Measurements from ENCODE around the gene TFAP2E. TPM values are rescaled to one million over a fixed set of nuclear protein-coding genes. Genes with fewer than 3 reads are reported as not detected.
A peak's percentile ranks its signal among the peaks of the same experiment; 100 is the strongest.

Gene TFAP2E
- total and polyA plus RNA-seq, 2 donors: 0.52 to 4.7 TPM

DNA sequence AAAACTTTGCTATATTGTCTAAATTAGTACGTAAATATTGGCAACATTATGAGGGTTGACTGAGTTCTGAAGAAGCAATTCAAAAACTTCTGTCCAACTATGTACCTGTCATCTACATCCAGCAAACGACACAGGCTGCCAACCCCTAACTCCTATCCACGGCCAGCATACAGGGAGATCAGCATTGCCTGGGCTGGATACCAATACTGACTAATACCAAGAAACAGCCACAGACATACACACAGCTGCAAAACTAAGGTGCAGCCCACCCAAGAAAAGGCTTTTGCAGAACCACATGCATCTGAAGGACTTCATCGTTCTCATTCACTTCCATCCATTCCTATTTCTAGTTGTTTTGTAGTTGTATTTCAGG lies 17.9 kb upstream of the TFAP2E start:
- H3K27me3 ChIP-seq (ENCODE audit: control insufficient read depth in 2 of 2, insufficient read depth in 1 of 2, low read length in 1 of 2): no peaks in the 10 kb centered on the region
- no peak overlapping the region for H3K27ac ChIP-seq (ENCODE audit: low read depth in 1 of 2, low read length in 1 of 2)
- peaks cover 0 to 1% of the 10 kb centered on the region in 2 donors for H3K9me3 ChIP-seq (ENCODE audit: control insufficient read depth in 2 of 2, insufficient read depth in 1 of 2, low read length in 1 of 2)
- H3K36me3 ChIP-seq (ENCODE audit: control insufficient read depth in 2 of 2, insufficient read depth in 2 of 2, low read length in 1 of 2): peaks cover 12 to 32% of the 10 kb centered on the region in 2 donors
- peaks cover 16 to 24% of the 10 kb centered on the region in 2 donors for H3K4me1 ChIP-seq (ENCODE audit: control insufficient read depth in 2 of 2, insufficient read depth in 2 of 2, low read length in 2 of 2)
- WGBS: 96% methylated on average over 4 of the region's 4 CpGs
- DNase-seq (ENCODE audit: low read depth in 6 of 9, low spot score in 9 of 9): no peak
- no peak overlapping the region for H3K4me3 ChIP-seq (ENCODE audit: low read length in 2 of 2)

DNA sequence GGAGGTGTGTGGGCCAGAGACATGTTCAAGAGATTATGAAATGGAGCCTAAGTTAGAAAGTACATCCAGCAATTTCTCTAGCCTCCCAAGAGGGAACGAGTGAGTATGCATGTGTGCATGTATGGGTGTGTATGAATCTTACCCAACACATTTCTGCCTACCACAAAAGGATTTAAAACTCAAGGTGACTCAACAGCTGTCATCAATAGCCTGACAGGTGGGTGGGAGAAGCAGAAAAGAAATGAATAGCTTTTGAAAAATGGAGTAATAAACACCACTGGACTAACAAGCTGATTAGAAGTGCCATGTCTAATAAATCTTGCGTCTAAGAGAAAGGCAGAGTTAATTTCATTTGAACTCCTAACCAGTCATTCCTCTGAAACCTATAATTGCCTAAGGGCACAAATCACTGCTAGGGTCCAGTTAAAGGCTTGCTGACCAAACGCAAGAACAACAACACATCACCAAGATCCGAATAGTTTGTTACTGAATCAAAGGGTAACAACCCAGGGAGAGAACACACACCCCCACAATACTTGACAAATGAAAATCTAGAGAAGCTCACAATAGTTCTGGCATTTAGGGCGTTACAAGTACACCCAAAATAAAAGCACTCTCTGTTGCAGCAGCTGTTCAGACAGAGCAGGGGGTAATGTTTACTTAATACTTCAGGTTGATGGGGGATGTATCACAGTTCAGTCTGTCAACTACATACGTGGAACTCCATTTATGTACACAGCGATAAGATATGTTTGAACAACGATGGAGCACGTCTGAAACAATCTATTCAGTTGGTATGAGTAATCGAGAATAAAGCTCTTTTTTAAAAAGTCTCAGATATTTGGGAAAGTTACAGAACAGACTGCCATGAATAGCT lies 17.3 kb upstream of the TFAP2E start:
- Histone ChIP-seq H3K4me3 (ENCODE audit: low read length in 2 of 2) (peak overlapping the region in 1 of 2 donors; percentile 98), H3K27ac (ENCODE audit: low read depth in 1 of 2, low read length in 1 of 2) (no peak overlapping the region), H3K4me1 (ENCODE audit: control insufficient read depth in 2 of 2, insufficient read depth in 2 of 2, low read length in 2 of 2) (peaks cover 16 to 24% of the 10 kb centered on the region in 2 donors), H3K36me3 (ENCODE audit: control insufficient read depth in 2 of 2, insufficient read depth in 2 of 2, low read length in 1 of 2) (peaks cover 15 to 29% of the 10 kb centered on the region in 2 donors), H3K27me3 (ENCODE audit: control insufficient read depth in 2 of 2, insufficient read depth in 1 of 2, low read length in 1 of 2) (no peaks in the 10 kb centered on the region), H3K9me3 (ENCODE audit: control insufficient read depth in 2 of 2, insufficient read depth in 1 of 2, low read length in 1 of 2) (peaks cover 0 to 1% of the 10 kb centered on the region in 2 donors)
- 91% methylated on average over 10 of the region's 10 CpGs for WGBS
- DNase-seq (ENCODE audit: low read depth in 6 of 9, low spot score in 9 of 9): no peak

DNA sequence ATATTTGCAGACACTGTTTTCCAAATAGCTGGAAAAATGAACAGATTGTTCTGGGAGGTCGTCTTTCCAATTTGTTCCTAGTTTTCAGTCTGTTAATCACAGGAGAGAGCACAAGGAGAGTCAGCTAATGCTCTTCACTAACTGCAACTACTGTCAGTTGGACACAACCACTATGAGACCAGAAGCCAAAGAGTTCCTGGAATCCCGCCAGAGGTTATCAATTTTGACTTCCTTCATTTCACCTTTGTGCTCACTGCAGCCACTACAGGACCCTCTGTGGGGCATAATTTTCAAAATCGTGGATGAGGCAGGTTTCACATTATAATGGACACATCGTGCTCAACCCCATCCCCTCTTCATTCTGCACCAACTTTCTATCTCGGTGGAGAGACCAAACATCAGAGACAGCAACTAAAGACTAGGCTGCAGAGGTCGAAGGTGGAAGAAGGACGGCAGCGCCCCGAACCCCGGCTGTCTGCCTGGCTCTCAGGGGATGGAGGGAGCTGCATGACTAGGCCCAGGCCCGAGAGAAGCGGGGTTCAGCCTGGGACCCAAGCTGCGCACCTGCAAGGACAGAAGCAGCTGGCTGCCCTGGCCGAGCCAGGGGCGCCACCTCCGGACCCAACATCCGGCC lies 16.5 kb upstream of the TFAP2E start:
- no peak for DNase-seq (ENCODE audit: low read depth in 6 of 9, low spot score in 9 of 9)
- 6% methylated on average over 17 of the region's 17 CpGs for WGBS

DNA sequence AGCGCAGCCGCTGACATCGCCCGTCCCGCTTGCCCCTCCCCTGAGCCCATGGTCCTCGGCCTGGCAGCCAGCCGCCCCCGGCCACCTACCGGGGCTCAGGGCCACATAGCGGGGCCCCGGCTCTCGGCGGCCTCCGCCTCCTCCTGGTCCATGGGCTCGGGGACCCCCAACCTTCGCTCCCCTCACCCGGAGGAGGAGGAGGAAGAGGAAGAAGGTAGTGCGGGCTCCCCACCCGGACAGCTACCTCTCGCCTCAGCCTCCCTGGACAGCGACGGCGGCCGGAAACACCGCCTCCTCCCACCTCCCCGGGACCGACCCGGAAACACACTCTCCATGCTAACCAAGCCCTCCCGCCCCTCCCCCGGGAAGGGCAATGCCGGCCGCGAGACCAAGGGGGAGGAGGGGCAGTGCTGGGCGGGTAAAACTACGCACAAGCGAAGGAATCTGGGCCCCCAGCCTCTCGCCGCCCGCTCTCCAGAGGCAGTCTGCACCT lies 15.9 kb upstream of the TFAP2E start, which contains the start of gene KIAA0319L:
Gene KIAA0319L (minus strand): TSS at position 286 of the 493 bp plus-strand sequence. CDS start 2,912 bp downstream, outside the sequence.
- H3K27me3 ChIP-seq (ENCODE audit: control insufficient read depth in 2 of 2, insufficient read depth in 1 of 2, low read length in 1 of 2): no peaks in the 10 kb centered on the region
- DNase-seq (ENCODE audit: low read depth in 6 of 9, low spot score in 9 of 9): peak in 1 of 9 donors; percentile 90

More for the DNA sequence above, 16.5 kb upstream of the TFAP2E start:
- Histone ChIP-seq H3K27ac (ENCODE audit: low read depth in 1 of 2, low read length in 1 of 2) (peak overlapping the region; percentile 88 to 97), H3K27me3 (ENCODE audit: control insufficient read depth in 2 of 2, insufficient read depth in 1 of 2, low read length in 1 of 2) (no peaks in the 10 kb centered on the region), H3K9me3 (ENCODE audit: control insufficient read depth in 2 of 2, insufficient read depth in 1 of 2, low read length in 1 of 2) (peaks cover 0 to 1% of the 10 kb centered on the region in 2 donors), H3K4me3 (ENCODE audit: low read length in 2 of 2) (peak overlapping the region; percentile 95 to 98), H3K36me3 (ENCODE audit: control insufficient read depth in 2 of 2, insufficient read depth in 2 of 2, low read length in 1 of 2) (peaks cover 19 to 23% of the 10 kb centered on the region in 2 donors), H3K4me1 (ENCODE audit: control insufficient read depth in 2 of 2, insufficient read depth in 2 of 2, low read length in 2 of 2) (peaks cover 16 to 24% of the 10 kb centered on the region in 2 donors)

DNA sequence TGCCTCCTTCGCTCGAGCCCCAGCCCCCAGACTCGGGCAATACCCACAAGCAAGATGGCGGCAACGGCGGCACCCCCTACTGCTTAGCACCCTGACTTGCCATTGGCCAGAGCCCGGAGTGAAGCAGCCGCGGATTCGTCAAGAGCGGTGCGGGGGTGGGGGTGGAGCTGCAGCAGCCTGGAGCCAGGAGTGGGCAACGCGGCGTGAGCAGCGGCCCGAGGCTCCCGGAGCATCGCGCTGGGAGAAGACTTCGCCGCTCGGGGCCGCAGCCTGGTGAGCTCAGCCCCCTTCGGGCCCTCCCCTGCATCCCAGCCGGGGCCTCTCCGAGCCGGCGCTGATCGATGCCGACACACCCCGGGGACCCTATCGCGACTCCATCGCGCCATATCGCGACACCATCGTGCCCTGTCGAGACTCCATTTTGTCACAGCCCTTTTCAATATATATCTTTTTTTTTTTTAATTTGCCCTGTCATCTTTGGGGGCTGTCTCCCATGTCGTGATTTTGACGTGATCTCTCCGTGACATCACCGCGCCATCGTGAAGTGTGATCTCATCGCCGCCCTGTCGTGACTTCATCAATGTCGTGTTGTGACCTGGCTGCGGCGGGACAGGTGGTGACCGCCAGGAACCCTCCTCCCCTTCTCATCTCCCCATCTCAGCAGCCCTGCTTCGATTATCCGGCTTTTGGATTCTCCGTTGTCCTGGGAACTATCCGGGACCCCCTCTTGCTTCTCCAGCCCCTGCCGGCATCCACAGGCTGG lies 15.3 kb upstream of the TFAP2E start, which contains the start of gene NCDN:
Gene NCDN (plus strand): TSS at position 189 of the 763 bp plus-strand sequence. CDS start 392 bp downstream, at position 581.
- under 1% methylated on average over 58 of the region's 58 CpGs for WGBS
- Histone ChIP-seq H3K27me3 (ENCODE audit: control insufficient read depth in 2 of 2, insufficient read depth in 1 of 2, low read length in 1 of 2) (no peaks in the 10 kb centered on the region), H3K4me3 (ENCODE audit: low read length in 2 of 2) (peak within 1 kb of the TSS; percentile 95 to 98), H3K27ac (ENCODE audit: low read depth in 1 of 2, low read length in 1 of 2) (peak within 1 kb of the TSS; percentile 88 to 97), H3K4me1 (ENCODE audit: control insufficient read depth in 2 of 2, insufficient read depth in 2 of 2, low read length in 2 of 2) (peaks cover 16 to 28% of the 10 kb centered on the region in 2 donors), H3K9me3 (ENCODE audit: control insufficient read depth in 2 of 2, insufficient read depth in 1 of 2, low read length in 1 of 2) (peaks cover 0 to 1% of the 10 kb centered on the region in 2 donors), H3K36me3 (ENCODE audit: control insufficient read depth in 2 of 2, insufficient read depth in 2 of 2, low read length in 1 of 2) (peaks cover 12 to 20% of the 10 kb centered on the region in 2 donors)
- peak in 8 of 9 donors; percentile 88 to 98 (median 95) for DNase-seq (ENCODE audit: low read depth in 6 of 9, low spot score in 9 of 9)

More for the DNA sequence above, 15.9 kb upstream of the TFAP2E start, which contains the start of gene KIAA0319L:
- WGBS: under 1% methylated on average over 39 of the region's 39 CpGs
- Histone ChIP-seq H3K36me3 (ENCODE audit: control insufficient read depth in 2 of 2, insufficient read depth in 2 of 2, low read length in 1 of 2) (peaks cover 15 to 20% of the 10 kb centered on the region in 2 donors), H3K9me3 (ENCODE audit: control insufficient read depth in 2 of 2, insufficient read depth in 1 of 2, low read length in 1 of 2) (peaks cover 0 to 1% of the 10 kb centered on the region in 2 donors), H3K4me1 (ENCODE audit: control insufficient read depth in 2 of 2, insufficient read depth in 2 of 2, low read length in 2 of 2) (peaks cover 16 to 24% of the 10 kb centered on the region in 2 donors), H3K27ac (ENCODE audit: low read depth in 1 of 2, low read length in 1 of 2) (peak within 1 kb of the TSS; percentile 88 to 97), H3K4me3 (ENCODE audit: low read length in 2 of 2) (peak within 1 kb of the TSS; percentile 95 to 98)

DNA sequence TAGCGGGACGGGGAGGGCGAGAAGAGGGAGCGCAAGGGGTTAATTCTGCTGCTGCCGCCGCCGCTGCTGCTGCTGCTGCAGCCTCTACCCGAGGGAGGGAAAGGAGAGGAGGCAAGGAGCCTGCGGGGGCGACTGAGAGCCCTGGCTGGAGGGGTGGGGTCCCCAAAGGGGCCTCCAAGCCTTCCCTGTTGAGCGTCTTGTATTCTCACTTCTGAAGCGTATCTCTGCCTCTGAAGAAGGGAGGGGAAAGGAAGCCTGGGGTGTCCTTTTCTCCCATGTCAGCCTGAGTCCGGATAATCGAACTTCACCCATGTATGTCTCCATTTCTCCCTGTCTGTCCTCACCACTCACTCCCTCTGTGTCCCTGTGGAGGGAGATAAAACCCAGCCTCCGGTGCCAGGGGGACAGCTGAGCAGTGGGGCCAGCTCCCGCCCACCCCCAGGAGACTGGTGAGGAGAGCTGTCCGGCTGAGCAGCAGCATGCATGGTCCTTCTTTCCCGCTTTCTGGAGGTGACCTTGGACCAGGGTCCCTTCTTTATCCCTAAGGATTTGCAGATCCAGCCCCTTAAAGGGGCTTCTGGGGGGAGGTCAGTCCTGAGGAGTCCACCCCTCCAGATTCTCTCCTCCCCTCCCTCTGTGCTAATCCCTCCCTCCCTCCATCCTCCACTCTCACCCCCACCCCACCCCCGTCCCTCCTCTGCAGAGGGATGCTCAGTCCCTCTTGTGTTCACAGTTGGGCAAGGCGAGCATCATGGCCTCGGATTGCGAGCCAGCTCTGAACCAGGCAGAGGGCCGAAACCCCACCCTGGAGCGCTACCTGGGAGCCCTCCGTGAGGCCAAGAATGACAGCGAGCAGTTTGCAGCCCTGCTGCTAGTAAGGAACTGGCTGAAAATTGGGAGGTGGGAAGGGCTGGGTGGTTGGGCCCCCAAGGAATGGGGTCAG lies 14.5 kb upstream of the TFAP2E start:
- WGBS: 45% methylated on average over 26 of the region's 26 CpGs
- peaks cover 16 to 35% of the 10 kb centered on the region in 2 donors for H3K4me1 ChIP-seq (ENCODE audit: control insufficient read depth in 2 of 2, insufficient read depth in 2 of 2, low read length in 2 of 2)
- H3K36me3 ChIP-seq (ENCODE audit: control insufficient read depth in 2 of 2, insufficient read depth in 2 of 2, low read length in 1 of 2): peaks cover 10 to 14% of the 10 kb centered on the region in 2 donors
- peak overlapping the region in 1 of 2 donors; percentile 65 for H3K27ac ChIP-seq (ENCODE audit: low read depth in 1 of 2, low read length in 1 of 2)
- no peaks in the 10 kb centered on the region for H3K27me3 ChIP-seq (ENCODE audit: control insufficient read depth in 2 of 2, insufficient read depth in 1 of 2, low read length in 1 of 2)
- DNase-seq (ENCODE audit: low read depth in 6 of 9, low spot score in 9 of 9): no peak
- peaks cover 0 to 1% of the 10 kb centered on the region in 2 donors for H3K9me3 ChIP-seq (ENCODE audit: control insufficient read depth in 2 of 2, insufficient read depth in 1 of 2, low read length in 1 of 2)
- H3K4me3 ChIP-seq (ENCODE audit: low read length in 2 of 2): peak overlapping the region; percentile 95 to 98

DNA sequence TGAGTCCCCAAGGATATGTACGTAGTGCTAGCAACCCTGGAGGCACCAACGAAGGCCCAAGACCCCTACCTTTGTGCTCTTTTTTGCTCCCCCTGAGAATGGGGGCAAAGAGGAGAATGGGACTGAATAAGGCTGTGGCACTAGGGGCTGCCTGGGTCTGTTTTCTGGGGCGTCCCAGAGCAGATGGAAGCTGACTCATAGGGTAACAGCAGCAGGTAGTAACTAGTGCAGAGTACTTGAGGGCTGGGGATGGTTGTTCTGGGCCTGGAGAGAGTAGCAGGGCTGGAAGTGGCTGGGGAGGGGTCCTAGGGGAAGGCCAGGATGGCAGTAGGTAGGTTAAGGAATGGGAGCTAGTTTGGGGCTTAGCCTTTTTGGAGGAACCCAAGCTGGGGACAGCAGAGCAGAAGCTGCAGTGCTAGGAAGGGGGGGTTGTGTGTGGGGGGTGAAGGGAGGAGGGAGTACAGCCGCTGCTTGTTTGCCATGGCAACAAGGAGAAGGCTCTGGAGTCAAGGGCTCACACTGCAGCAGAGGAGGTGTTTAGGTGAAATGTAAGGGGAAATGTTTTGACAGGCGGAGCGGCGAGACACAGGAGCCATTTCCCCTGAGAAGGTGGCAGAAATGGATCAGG lies 13.7 kb upstream of the TFAP2E start:
- 94% methylated on average over 7 of the region's 7 CpGs for WGBS
- peaks cover 13 to 14% of the 10 kb centered on the region in 2 donors for H3K36me3 ChIP-seq (ENCODE audit: control insufficient read depth in 2 of 2, insufficient read depth in 2 of 2, low read length in 1 of 2)
- H3K27ac ChIP-seq (ENCODE audit: low read depth in 1 of 2, low read length in 1 of 2): peak overlapping the region in 1 of 2 donors; percentile 26
- H3K4me1 ChIP-seq (ENCODE audit: control insufficient read depth in 2 of 2, insufficient read depth in 2 of 2, low read length in 2 of 2): peaks cover 16 to 43% of the 10 kb centered on the region in 2 donors
- no peak overlapping the region for H3K4me3 ChIP-seq (ENCODE audit: low read length in 2 of 2)
- no peaks in the 10 kb centered on the region for H3K27me3 ChIP-seq (ENCODE audit: control insufficient read depth in 2 of 2, insufficient read depth in 1 of 2, low read length in 1 of 2)
- no peak for DNase-seq (ENCODE audit: low read depth in 6 of 9, low spot score in 9 of 9)
- H3K9me3 ChIP-seq (ENCODE audit: control insufficient read depth in 2 of 2, insufficient read depth in 1 of 2, low read length in 1 of 2): peaks cover 0 to 1% of the 10 kb centered on the region in 2 donors
